Measurements from ENCODE around the gene RAB7A.
A peak's percentile ranks its signal among the peaks of the same experiment; 100 is the strongest.

Gene RAB7A

DNA sequence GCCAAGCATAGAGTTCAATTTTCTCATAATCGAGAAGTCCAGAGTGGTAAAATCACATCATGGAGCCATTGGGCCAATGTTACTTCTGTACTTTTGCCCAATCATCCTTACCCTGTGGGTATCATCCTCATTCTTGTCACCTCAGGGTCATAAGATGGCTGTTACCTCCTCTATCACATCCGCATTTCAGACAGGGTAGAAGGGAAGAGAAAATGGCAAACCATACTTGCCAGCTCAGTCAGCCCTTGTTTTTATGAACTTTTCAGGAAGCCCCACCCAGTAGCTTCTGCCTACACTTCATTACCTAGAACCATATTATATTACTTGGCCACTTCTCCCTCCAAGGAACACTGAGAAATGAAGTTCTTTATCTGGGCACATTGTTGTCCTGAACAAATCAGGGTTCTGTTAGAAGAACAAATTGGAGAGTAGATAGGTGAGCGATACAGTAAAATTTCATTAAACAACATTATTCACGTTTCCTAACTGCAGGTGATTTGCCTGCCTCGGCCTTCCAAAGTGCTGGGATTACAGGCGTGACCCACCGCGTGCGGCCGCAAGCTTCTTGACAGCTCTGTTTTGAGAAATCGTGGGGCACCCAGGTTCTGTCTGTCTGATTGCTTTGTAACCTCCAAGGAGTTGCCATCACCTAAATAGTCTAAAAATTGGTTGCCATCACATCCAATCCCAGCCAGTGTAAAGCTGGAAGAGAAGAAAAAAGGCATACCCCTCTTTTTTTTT, 40.8 kb upstream of the RAB7A start:
- Mint-ChIP-seq H3K27me3 (ENCODE audit: low read depth) (no peaks in the 10 kb centered on the region), H3K4me3 (no peak overlapping the region), H3K9me3 (no peaks in the 10 kb centered on the region), H3K36me3 (ENCODE audit: low read depth) (no peaks in the 10 kb centered on the region), H3K27ac (peak overlapping the region in 1 of 3 experiments; percentile 7), H3K4me1 (peaks cover 11% of the 10 kb centered on the region)
- TF ChIP-seq, protein P1, sequence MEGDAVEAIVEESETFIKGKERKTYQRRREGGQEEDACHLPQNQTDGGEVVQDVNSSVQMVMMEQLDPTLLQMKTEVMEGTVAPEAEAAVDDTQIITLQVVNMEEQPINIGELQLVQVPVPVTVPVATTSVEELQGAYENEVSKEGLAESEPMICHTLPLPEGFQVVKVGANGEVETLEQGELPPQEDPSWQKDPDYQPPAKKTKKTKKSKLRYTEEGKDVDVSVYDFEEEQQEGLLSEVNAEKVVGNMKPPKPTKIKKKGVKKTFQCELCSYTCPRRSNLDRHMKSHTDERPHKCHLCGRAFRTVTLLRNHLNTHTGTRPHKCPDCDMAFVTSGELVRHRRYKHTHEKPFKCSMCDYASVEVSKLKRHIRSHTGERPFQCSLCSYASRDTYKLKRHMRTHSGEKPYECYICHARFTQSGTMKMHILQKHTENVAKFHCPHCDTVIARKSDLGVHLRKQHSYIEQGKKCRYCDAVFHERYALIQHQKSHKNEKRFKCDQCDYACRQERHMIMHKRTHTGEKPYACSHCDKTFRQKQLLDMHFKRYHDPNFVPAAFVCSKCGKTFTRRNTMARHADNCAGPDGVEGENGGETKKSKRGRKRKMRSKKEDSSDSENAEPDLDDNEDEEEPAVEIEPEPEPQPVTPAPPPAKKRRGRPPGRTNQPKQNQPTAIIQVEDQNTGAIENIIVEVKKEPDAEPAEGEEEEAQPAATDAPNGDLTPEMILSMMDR (IDR thresholded peaks at IDR 0.05; ENCODE audit: unreplicated experiment in 3 of 3), result no peak

DNA sequence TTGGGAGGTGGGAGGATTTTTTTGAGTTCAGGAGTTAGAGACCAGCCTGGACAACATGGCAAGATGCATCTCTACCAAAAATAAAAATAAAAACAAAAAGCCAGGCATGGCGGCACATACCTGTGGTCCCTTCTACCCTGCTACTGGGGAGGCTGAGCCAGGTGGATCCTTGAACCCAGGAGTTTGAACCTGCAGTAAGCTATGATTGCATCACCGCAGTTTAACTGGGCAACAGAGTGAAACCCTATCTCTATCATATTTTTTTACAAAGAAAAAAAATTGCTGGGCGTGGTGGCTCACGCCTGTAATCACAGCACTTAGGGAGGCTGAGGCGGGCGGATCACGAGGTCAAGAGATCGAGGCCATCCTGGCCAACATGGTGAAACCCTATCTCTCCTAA, 39.5 kb upstream of the RAB7A start:
- no peak overlapping the region for H3K4me3 Mint-ChIP-seq
- no peak overlapping the region for H3K27ac Mint-ChIP-seq
- no peaks in the 10 kb centered on the region for H3K36me3 Mint-ChIP-seq (ENCODE audit: low read depth)
- TF ChIP-seq, protein P1 (IDR thresholded peaks at IDR 0.05; ENCODE audit: unreplicated experiment in 3 of 3), result no peak
- H3K27me3 Mint-ChIP-seq (ENCODE audit: low read depth), result no peaks in the 10 kb centered on the region
- H3K9me3 Mint-ChIP-seq, result no peaks in the 10 kb centered on the region
- H3K4me1 Mint-ChIP-seq, result peaks cover 2% of the 10 kb centered on the region

DNA sequence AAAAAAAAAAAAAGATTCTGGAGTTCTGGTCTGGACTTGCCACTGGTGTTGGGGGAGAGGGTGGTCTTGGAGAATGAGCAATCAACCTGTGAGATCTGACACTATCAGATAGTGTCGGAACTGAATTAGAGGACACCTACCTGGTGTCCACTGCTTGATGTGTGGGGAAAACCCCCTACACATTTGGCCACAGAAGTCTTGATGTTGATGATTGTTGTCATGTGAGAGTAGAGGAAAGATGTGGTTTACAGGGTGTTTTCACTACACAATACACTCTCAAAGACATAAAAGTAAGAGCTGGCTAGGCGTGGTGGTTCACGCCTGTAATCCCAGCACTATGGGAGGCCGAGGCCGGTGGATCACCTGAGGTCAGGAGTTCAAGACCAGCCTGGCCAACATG, 36.9 kb upstream of the RAB7A start:
- Mint-ChIP-seq H3K4me3 (no peak overlapping the region), H3K9me3 (no peaks in the 10 kb centered on the region), H3K27ac (no peak overlapping the region), H3K36me3 (ENCODE audit: low read depth) (no peaks in the 10 kb centered on the region), H3K4me1 (no peaks in the 10 kb centered on the region), H3K27me3 (ENCODE audit: low read depth) (no peaks in the 10 kb centered on the region)
- TF ChIP-seq, protein P1 (IDR thresholded peaks at IDR 0.05; ENCODE audit: unreplicated experiment in 3 of 3), result no peak

DNA sequence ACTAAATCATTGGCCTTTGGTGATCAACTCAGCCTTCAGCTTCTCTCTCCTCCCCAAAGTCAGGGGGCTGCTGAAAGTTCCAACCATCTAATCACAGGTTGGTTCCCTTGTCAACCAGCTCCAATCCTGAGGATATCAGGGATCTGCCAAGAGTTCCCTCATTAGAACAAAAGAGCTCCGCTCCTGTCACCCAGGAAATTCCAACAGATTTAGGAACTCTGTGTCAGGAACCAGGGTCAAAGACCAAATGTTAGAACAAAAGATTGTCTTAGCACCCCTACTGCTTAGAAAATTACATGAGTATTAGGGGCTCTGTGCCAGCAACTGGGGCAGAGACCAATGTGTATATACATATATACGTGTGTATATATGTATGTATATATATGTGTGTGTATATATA, 32.3 kb upstream of the RAB7A start:
- Mint-ChIP-seq H3K36me3 (ENCODE audit: low read depth) (no peaks in the 10 kb centered on the region), H3K27me3 (ENCODE audit: low read depth) (no peaks in the 10 kb centered on the region), H3K4me3 (no peak overlapping the region), H3K4me1 (no peaks in the 10 kb centered on the region), H3K9me3 (no peaks in the 10 kb centered on the region), H3K27ac (no peak overlapping the region)
- TF ChIP-seq, protein P1 (IDR thresholded peaks at IDR 0.05; ENCODE audit: unreplicated experiment in 3 of 3), result no peak

DNA sequence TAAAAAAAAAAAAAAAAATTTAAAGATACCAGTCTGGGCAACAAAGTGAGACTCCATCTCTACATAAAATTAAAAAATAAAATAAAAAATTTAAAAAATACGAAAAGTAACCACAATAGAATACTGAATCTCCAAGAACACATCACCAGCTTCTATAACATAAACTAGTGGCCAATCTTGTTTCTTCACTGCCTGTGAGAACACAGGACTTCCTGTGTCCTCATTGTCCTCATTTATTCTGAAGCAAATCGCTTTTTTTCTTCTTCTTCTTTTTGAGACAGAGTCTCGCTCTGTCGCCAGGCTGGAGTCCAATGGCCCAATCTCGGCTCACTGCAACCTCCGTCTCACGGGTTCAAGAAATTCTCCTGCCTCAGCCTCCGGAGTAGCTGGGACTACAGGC, 28.6 kb upstream of the RAB7A start:
- Mint-ChIP-seq H3K27me3 (ENCODE audit: low read depth) (no peaks in the 10 kb centered on the region), H3K27ac (no peak overlapping the region), H3K9me3 (no peaks in the 10 kb centered on the region), H3K4me3 (peak overlapping the region in 2 of 3 experiments; percentile 50 to 65), H3K36me3 (ENCODE audit: low read depth) (no peaks in the 10 kb centered on the region), H3K4me1 (no peaks in the 10 kb centered on the region)
- TF ChIP-seq, protein P1 (IDR thresholded peaks at IDR 0.05; ENCODE audit: unreplicated experiment in 3 of 3), result no peak

All from nephron (organoid).